IPS-NIHi7 (cell line): Measurements from ENCODE around the gene CDH13.
A peak's percentile ranks its signal among the peaks of the same experiment; 100 is the strongest.

Experiments used
- DNase-seq: peaks from one replicate; pipeline ENCODE4 v3.0.0; 2012; ENCODE audit warnings: mixed read lengths; ENCODE audit errors: extremely low spot score

The CDH13 gene

DNA sequence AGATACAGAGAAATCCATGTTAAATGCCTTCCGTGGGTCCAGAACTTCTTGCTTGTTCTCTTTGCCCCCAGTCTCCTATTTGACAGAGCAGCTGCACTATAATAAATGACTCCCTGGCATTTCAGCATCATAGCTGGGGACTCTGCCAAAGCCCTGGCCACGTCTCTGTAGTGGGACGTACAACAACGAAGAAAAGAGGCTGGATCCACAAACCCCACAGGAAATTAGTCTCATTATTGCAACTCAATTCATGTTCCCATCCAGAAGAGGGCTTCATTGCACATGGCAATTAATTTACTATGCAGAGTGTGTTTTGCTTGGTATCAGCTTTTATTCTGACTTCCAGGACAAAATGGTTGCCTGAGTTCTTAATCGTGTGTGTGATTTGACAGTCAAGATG is 121.3 kb downstream of the CDH13 start:
- no peak for DNase-seq

DNA sequence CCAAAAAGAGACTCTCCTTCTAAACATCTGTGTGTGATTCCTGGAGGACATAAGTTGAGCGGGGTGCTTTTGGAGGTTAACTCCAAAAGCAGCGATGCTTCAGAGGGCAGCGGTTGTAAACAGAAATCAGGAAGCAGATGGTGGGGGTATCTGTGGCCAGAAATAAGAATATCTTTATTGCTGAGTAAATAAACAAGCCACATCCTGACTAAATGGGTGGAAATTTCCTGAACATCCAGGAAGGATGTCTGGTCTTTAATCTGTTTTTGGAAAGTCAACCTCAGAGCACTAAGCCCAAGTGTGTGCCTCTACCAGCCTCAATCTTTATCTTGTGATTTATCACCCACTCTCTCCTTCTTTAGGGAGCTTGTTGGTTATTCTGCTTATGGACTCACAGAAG is 123.3 kb downstream of the CDH13 start:
- DNase-seq: no peak

GRCh38 chr16:82751020-82751419 is 124.3 kb downstream of the CDH13 start:
- no peak for DNase-seq

- no peak for DNase-seq
Observed at GRCh38 chr16:82752172-82752571, 125.4 kb downstream of the CDH13 start.

DNA sequence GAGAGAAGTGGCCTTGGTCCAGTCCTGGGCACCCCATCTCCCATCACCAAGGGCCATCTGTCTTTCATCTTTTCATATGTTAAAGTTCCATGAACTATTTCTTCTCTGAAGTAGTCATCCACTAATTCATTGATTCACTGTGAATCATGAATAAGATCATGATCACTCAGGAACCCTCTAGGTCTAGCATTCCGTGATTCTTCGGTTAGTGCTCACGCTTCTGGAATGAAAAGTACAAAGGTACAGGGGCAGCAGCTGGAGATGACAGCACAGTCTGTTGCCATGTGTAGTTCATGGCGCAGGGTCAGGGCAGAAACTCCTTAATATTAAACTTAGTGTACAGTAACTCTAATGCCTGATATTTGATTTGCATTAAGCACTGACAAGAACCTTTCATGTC is 127.1 kb downstream of the CDH13 start:
- no peak for DNase-seq

GRCh38 chr16:82754716-82755513 is 128.1 kb downstream of the CDH13 start:
- no peak for DNase-seq

DNA sequence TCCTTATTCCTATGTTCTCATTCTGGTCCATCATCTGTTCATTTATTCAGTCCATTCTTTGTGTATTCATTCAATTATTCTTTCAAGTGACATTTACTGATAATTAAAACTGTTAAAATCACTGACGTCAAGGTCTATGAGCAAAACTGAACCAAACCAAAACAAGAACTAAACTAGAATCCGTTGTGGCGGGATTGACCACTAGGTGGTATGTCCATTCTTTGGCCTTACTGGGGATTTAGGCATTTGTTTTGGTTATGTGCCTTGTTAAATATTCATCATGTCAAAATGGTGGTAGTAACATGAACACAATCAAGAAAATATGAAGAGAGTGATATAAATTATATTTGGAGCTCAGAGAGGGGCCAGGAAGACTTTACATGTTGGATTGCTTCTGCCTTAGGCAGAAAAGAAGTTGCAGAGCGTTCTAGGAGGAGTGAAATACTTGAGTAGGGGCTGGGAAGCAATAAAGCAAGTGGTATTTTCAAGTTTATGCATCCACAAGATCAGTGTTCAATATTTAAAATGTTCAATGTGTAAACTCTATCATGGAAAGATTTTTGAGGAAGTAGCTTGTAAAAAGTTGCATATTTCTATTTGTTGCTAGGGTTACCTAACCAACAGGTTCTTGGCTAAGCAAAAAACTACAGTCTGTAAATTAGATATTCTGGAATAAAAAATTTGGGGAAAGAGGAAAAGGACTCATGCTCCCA is 129.0 kb downstream of the CDH13 start:
- DNase-seq: peak; percentile 46

DNA sequence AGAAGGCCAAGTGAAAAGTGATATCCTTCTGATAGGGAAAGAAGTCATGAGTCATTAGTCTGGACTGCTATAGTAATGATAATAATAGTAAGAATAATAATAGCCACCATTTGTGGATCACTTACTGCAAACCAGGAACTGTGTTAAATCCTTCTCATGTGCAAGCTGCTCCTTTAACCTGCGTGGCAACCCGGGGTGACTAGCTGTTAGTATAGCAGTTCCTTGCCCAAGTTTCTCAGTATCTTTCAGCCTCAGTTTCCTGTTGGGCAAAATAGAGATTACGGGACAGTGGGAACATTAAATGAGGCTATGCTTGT is 129.5 kb downstream of the CDH13 start:
- no peak for DNase-seq

- no peak for DNase-seq
Observed at GRCh38 chr16:82758406-82758805, 131.6 kb downstream of the CDH13 start.

GRCh38 chr16:82758904-82759303 is 132.1 kb downstream of the CDH13 start:
- DNase-seq: no peak

- DNase-seq: no peak
Observed at GRCh38 chr16:82761236-82761635, 134.5 kb downstream of the CDH13 start.

GRCh38 chr16:82761858-82762257 is 135.1 kb downstream of the CDH13 start:
- no peak for DNase-seq

DNA sequence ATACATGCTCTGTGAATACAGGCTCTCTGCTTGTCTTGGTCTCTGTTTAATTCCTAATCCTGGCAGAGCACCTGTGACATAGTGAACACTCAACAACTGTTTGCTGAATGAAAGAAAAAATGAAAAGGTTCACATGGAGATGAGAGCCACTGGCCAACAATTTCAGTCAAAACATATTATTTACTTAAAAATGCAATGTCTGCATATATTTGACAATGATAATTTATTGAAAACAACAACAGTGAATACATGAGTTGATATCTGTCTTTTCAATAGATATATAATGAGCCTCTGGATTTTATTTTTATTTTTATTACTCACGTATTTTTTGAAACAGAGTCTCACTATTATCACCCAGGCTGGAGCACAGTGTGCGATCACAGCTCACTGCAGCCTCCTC is 136.6 kb downstream of the CDH13 start:
- no peak for DNase-seq

DNA sequence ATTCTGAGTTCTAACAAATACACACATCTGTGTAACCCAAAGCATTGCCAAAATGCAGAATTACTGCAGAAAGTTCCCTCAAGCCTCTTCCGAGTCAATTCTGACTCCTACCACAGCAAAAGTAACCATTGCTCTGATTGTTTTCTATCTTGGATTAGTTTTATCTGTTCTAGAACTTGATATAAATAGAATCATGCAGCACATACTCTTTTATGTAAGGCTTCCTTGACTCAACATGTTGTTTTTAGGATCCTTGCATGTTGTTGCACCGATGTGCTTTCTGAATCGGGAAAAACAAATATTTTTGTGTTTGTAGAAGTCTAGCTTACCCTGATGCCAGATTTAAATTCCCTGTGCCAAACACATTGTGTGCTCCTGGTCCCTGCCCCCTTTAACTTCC is 140.4 kb downstream of the CDH13 start:
- no peak for DNase-seq

DNA sequence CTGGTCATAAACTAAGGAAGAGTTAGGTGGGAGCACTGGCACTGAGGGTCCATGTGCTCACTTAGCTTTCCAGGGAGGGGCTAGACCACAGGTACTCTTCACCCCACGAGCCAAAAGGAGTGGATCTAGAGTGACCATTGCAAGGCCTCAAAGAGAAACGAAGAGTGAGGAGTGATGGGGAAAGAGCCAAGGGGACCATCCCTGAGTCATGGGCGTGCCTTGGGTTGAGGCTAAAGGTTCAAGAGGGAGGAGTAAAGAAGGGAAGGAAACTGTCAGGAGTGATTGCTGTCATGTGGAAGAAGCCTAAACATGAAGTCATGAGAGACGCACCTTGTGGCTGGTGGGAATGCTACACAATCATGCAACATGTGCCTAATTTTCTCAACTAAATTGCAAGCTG is 141.0 kb downstream of the CDH13 start:
- DNase-seq: no peak

- DNase-seq: no peak
Observed at GRCh38 chr16:82769845-82770244, 143.1 kb downstream of the CDH13 start.

- DNase-seq: no peak
Observed at GRCh38 chr16:82772215-82772614, 145.4 kb downstream of the CDH13 start.

GRCh38 chr16:82773018-82773417 is 146.2 kb downstream of the CDH13 start:
- DNase-seq: no peak

DNA sequence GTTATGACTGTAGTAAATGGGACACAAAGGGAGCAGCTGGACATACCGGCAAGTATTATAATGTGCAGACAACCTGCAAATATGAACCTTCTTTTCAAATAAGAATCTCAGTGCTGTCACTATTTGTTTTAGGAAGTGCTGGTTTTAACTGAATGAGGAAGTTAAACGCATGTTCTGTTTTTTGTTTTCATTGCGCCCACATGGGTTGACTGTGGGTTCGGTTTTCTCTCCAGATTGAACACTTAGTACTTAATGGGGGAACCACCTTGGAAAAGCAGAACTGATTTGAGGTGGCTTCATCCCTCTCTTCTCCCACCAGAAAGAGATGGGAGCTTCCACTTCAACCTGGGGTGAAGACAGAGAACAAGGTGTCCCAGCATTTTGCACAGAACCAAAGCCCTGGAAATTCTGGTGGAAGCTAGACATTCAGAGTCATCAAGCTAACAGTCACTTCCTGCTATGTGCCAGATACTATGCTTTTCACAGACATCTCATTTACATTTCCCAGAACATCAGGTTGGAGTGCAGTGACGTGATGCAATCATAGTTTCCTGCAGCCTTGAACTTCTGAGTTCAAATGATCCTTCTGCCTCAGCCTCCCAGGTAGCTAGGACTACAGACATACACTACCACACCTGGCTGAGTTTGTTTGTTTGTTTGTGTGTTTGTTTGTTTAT is 149.8 kb downstream of the CDH13 start:
- DNase-seq: no peak

GRCh38 chr16:82782715-82783251 is 156.0 kb downstream of the CDH13 start:
- DNase-seq: peak; percentile 35

GRCh38 chr16:82783933-82784572 is 157.3 kb downstream of the CDH13 start:
- no peak for DNase-seq

DNA sequence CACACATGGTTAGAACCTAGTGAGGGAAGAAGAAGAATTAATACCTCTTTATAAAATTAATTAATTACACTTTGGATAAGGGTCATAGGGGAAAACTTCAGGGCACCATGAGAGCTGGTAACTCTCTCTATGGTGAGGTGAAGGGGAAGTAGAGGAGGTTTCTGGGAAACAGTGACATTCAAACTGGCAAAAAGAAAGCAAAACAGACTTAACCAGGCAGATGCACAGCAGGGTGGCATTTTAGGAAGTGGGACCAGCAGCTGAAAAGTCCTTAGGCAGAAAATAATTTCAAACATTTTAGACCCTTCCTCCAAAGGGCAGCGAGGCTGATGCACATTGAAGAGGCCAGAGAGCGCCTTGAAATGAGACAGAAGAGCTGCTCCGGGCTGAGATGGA is 157.8 kb downstream of the CDH13 start:
- no peak for DNase-seq
